ENCODE data around the gene SART3.
"Not testable (repeated sequence)": the region's sequence is repeated elsewhere in the genome, so short reads cannot be mapped to it uniquely, and the experiment has no call there.

The SART3 gene

DNA sequence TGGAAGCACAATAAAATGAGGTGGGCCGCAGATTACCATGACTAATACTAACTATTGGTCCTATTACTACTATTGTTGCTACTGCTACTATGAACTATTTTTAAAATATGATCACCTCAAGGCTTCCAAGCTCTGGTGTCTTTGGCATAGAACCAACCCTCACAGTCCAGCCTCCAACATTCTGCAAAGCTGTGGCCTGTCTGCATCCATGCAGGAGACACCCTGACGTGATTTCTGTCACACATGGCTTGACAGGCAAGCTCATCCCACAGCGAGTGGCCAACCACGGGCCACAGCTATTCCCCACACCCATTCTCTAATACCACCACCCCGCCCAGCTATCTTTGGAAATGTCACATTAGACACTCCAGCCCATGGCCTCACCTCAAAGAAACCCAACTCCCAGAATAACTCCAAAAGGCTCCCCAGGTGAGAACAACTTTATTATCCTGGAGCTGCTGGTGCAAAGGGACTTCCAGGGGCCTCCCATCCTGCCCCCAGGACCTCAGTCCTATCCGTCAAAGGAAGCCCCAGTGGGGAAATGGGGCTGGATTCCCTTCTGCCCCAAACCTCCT lies 15.8 kb upstream of the SART3 start:
- peaks cover 8% of the 10 kb centered on the region for H3K9me3 Mint-ChIP-seq
- peaks cover 33% of the 10 kb centered on the region for H3K4me1 Mint-ChIP-seq
- ATAC-seq (no peak), DNase-seq (ENCODE audit: low spot score in 2 of 2) (no peak)
- peaks cover 13% of the 10 kb centered on the region for H3K36me3 Mint-ChIP-seq
- no peak overlapping the region for H3K4me3 Mint-ChIP-seq
- H3K27ac Mint-ChIP-seq = no peak overlapping the region

DNA sequence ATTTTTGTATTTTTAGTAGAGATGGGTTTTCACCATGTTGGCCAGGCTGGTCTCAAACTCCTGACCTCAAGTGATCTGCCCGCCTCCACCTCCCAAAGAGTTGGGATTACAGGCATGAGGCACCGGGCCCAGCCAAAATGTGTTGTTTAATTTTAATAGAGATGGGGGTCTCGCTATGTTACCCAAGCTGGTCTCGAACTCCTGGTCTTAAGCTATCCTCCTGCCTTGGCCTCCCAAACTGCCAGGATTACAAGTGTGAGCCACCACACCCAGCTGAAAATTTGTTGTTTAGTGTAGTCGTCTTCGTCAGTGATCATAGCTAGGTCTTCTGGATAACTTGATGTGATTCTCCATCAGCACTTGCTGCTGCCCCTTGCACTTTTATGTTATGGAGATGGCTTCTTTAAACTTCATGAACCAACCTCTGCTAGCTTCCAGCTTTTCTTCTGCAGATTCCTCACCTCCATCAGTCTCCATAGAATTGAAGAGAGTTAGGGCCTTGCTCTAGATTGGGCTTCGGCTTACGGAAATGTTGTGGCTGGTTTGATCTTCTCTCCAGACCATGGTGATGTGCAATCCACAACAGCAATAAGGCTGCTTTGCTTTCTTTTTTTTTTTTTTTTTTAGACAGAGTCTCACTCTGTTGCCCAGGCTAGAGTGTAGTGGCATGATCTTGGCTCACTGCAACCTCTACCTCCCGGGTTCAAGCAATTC lies 14.4 kb upstream of the SART3 start:
- H3K4me1 Mint-ChIP-seq = peaks cover 35% of the 10 kb centered on the region
- no peak overlapping the region for H3K27ac Mint-ChIP-seq
- peaks cover 18% of the 10 kb centered on the region for H3K36me3 Mint-ChIP-seq
- DNase-seq (ENCODE audit: low spot score in 2 of 2) (no peak), ATAC-seq (no peak)
- peaks cover 8% of the 10 kb centered on the region for H3K9me3 Mint-ChIP-seq
- H3K4me3 Mint-ChIP-seq = no peak overlapping the region

DNA sequence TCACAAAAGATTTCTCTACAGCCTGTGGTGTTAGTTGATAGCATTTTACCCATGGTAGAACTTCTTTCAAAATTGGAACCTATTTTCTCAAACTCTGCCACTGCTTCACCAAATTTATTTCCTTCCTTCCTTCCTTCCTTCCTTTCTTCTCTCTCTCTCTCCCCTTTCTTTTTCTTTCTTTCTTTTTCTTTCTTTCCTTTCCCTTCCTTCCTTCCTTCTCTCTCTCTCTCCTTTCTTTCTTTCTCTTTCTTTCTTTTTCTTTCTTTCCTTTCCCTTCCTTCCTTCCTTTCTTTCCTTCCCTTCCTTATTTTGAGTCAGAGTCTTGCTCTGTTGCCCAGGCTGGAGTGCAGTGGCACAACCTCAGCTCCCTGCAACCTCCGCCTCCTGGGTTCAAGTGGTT lies 13.3 kb upstream of the SART3 start:
- Mint-ChIP-seq H3K4me1 (peaks cover 34% of the 10 kb centered on the region), H3K36me3 (peaks cover 28% of the 10 kb centered on the region)
- not testable (repeated sequence) for H3K9me3 Mint-ChIP-seq; H3K4me3 Mint-ChIP-seq; H3K27ac Mint-ChIP-seq; DNase-seq (ENCODE audit: low spot score in 2 of 2); ATAC-seq

DNA sequence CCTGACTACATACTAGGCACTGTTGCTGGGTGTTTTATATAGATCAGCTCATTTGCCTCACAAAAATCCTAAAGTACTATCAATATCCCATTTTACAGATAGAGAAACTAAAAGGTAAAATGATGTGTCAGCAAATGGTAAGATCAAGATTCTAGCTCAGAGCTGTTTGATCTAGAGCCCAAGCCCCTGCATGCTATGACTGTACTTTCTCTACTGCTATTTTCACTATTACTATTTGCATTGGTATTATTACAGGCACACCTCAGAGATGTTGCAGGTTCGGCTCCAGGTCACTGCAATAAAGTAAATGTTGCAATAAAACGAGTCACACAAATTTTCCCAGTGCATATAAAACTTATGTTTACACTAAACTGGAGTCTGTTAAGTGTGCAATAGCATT lies 12.3 kb upstream of the SART3 start:
- ATAC-seq (peak; percentile 75), DNase-seq (ENCODE audit: low spot score in 2 of 2) (no peak)
- no peaks in the 10 kb centered on the region for H3K9me3 Mint-ChIP-seq
- H3K36me3 Mint-ChIP-seq = peaks cover 28% of the 10 kb centered on the region
- no peak overlapping the region for H3K4me3 Mint-ChIP-seq
- H3K27ac Mint-ChIP-seq = no peak overlapping the region
- H3K4me1 Mint-ChIP-seq = peaks cover 36% of the 10 kb centered on the region

GRCh38 chr12:108572166-108572790 lies 11.3 kb upstream of the SART3 start:
- no peaks in the 10 kb centered on the region for H3K9me3 Mint-ChIP-seq
- peak overlapping the region; percentile 54 for H3K27ac Mint-ChIP-seq
- ATAC-seq = peak; percentile 62
- DNase-seq (ENCODE audit: low spot score in 2 of 2) = no peak
- H3K4me1 Mint-ChIP-seq = peaks cover 46% of the 10 kb centered on the region
- peak overlapping the region; percentile 5 for H3K4me3 Mint-ChIP-seq
- H3K36me3 Mint-ChIP-seq = peaks cover 36% of the 10 kb centered on the region

- ATAC-seq (no peak), DNase-seq (ENCODE audit: low spot score in 2 of 2) (no peak)
- peak overlapping the region; percentile 5 for H3K4me3 Mint-ChIP-seq
- no peaks in the 10 kb centered on the region for H3K9me3 Mint-ChIP-seq
- H3K36me3 Mint-ChIP-seq = peaks cover 42% of the 10 kb centered on the region
- peak overlapping the region; percentile 54 for H3K27ac Mint-ChIP-seq
- H3K4me1 Mint-ChIP-seq = peaks cover 52% of the 10 kb centered on the region
Observed at GRCh38 chr12:108571609-108572165, 10.7 kb upstream of the SART3 start.

GRCh38 chr12:108570743-108571608 lies 10.0 kb upstream of the SART3 start:
- Mint-ChIP-seq H3K4me3 (no peak overlapping the region), H3K27ac (no peak overlapping the region), H3K4me1 (peaks cover 59% of the 10 kb centered on the region), H3K36me3 (peaks cover 49% of the 10 kb centered on the region), H3K9me3 (no peaks in the 10 kb centered on the region)
- DNase-seq (ENCODE audit: low spot score in 2 of 2) (no peak), ATAC-seq (no peak)

GRCh38 chr12:108568338-108569154 lies 7.6 kb upstream of the SART3 start:
- DNase-seq (ENCODE audit: low spot score in 2 of 2) = peak; percentile 33 to 82
- H3K9me3 Mint-ChIP-seq = no peaks in the 10 kb centered on the region
- ATAC-seq = peak; percentile 94
- peaks cover 57% of the 10 kb centered on the region for H3K4me1 Mint-ChIP-seq
- H3K27ac Mint-ChIP-seq = peak overlapping the region; percentile 93
- H3K36me3 Mint-ChIP-seq = peaks cover 73% of the 10 kb centered on the region
- H3K4me3 Mint-ChIP-seq = peak overlapping the region; percentile 70

DNA sequence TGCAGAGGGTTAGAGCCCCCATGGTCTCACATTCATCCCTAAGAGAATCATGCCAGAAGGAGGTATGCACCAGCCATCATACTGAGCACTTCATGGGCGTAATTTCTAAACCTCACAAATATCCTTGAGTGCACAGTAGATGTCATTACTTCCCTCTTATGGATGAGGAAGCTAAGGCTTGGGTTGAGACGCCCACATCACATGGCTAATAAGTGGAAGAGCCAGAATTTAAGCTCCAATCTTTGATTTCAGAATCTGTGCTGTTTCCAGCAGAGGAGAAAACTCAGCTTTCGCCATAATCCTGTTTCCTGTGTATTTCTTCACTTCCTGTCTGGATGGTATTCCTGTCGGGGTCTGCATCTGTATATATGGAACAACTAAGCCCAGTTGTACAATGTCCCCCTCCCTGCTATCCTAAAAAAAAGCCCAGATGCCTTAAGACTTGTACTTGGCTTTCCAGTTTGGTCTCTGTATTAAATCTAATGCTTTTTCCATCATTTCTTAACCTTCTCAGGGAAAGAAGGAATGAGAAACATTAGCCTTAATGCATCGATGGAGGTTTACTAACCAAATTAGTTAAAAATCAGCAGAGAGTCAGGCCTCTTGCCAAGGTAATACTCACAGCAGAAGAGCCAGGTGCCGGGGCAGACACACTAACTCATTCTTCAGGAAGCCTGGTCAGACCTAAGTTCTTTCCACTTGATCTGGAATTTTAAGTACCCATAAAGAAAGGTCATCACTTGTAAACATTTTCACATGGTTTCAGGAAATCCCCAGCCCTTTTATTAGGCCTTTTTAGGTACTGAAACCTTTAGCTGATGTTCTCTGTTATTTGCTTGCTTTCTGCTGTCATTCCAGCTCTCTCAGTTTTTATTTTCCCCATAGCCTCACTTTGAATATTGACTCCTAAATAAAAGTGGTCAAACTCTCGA lies 6.7 kb upstream of the SART3 start:
- Mint-ChIP-seq H3K4me1 (peaks cover 53% of the 10 kb centered on the region), H3K4me3 (peak overlapping the region; percentile 70), H3K36me3 (peaks cover 80% of the 10 kb centered on the region), H3K9me3 (no peaks in the 10 kb centered on the region), H3K27ac (peak overlapping the region; percentile 93)
- DNase-seq (ENCODE audit: low spot score in 2 of 2) = no peak
- ATAC-seq = no peak

GRCh38 chr12:108566452-108566851 lies 5.5 kb upstream of the SART3 start:
- Mint-ChIP-seq H3K36me3 (peaks cover 80% of the 10 kb centered on the region), H3K4me3 (no peak overlapping the region), H3K4me1 (peaks cover 48% of the 10 kb centered on the region), H3K27ac (peak overlapping the region; percentile 77), H3K9me3 (no peaks in the 10 kb centered on the region)
- no peak for DNase-seq (ENCODE audit: low spot score in 2 of 2)
- ATAC-seq = no peak

GRCh38 chr12:108565976-108566375 lies 5.0 kb upstream of the SART3 start:
- peak overlapping the region; percentile 77 for H3K27ac Mint-ChIP-seq
- DNase-seq (ENCODE audit: low spot score in 2 of 2) = peak; percentile 21 to 61
- peak; percentile 17 for ATAC-seq
- H3K9me3 Mint-ChIP-seq = no peaks in the 10 kb centered on the region
- peaks cover 48% of the 10 kb centered on the region for H3K4me1 Mint-ChIP-seq
- peaks cover 82% of the 10 kb centered on the region for H3K36me3 Mint-ChIP-seq
- H3K4me3 Mint-ChIP-seq = no peak overlapping the region

- DNase-seq (ENCODE audit: low spot score in 2 of 2) (no peak), ATAC-seq (no peak)
- Mint-ChIP-seq H3K27ac (peak overlapping the region; percentile 77), H3K4me1 (peaks cover 49% of the 10 kb centered on the region), H3K4me3 (no peak overlapping the region), H3K9me3 (no peaks in the 10 kb centered on the region), H3K36me3 (peaks cover 82% of the 10 kb centered on the region)
Observed at GRCh38 chr12:108565146-108565545, 4.2 kb upstream of the SART3 start.

- Mint-ChIP-seq H3K4me3 (no peak overlapping the region), H3K9me3 (no peaks in the 10 kb centered on the region), H3K27ac (peak overlapping the region; percentile 29)
Observed at GRCh38 chr12:108564724-108565123, 3.8 kb upstream of the SART3 start.

More at GRCh38 chr12:108564724-108565123, 3.8 kb upstream of the SART3 start:
- DNase-seq (ENCODE audit: low spot score in 2 of 2) (no peak), ATAC-seq (no peak)
- Mint-ChIP-seq H3K36me3 (peaks cover 82% of the 10 kb centered on the region), H3K4me1 (peaks cover 54% of the 10 kb centered on the region)
